GM11168 (cell line): Measurements from ENCODE around the gene CA11.
"Not testable (repeated sequence)": the region's sequence is repeated elsewhere in the genome, so short reads cannot be mapped to it uniquely, and the experiment has no call there.

ENCODE experiments used
- in situ Hi-C: fragments of 300-500 bp; cut with MboI; formaldehyde crosslinking; loops from one replicate; pipeline ENCODE4 v1.12.0; 2022; ENCODE audit warnings: low sequenced_read_pairs; ENCODE audit not compliant: unreplicated experiment

The CA11 gene

DNA sequence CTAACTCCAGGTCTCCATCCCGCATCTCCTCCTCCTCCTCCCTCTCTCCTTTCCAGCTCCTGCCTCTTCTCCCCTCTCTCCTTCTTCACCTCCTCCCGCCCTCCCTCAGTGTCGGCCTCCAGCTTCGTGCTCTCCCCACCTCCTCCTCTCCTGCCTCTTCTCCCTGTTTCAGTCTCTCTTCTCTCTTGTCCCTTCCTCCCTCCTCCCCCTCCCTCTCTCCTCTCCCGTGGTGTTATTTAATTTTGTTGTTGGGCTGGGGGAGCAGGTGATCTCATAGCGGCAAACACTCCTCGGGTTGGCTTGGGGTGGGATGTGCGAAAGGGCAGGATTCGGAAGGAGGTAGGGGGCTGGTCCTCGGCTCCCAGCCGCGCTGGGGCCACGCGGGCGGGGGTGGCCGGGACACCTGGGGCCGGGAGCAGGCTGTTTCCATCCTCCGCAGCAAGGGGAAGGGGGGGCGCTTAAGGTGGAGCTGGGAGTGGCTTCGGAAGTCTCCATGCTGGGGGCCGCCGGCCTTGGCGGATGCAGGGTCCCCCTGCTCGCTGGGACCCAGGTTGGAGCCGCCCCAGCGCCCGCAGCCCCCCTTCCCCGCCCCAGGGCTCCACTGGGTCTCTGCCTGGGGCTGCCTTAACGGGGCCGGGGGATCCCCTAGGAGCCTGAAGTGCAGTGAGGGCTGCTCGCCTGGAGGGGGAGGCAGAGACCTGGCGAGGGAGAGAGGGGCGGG is at the start of gene CA11:
TSS of gene CA11 (minus strand) at position 187 of the 721 bp plus-strand sequence. CDS start 555 bp downstream, outside the sequence.
- in situ Hi-C loops, result no loop called here

DNA sequence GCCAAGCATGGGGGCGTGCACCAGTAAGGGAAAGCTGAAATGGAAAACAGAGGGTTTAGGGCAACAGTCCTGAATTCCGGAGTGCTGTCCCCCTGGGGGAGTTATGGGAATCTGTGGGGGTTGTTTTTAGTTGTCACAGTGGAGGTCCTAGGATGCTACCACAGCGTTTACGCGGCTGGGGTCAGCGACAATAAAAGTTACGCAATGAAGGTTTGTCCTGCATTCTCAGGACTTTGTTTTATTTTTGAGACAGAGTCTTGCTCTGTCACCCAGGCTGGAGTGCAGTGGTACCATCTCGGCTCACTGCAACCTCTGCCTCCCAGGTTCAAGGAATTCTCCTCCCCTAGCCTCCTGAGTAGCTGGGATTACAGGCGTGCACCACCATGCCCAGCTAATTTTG is 47.6 kb upstream of the CA11 start:
- in situ Hi-C loops, result not testable (repeated sequence)

DNA sequence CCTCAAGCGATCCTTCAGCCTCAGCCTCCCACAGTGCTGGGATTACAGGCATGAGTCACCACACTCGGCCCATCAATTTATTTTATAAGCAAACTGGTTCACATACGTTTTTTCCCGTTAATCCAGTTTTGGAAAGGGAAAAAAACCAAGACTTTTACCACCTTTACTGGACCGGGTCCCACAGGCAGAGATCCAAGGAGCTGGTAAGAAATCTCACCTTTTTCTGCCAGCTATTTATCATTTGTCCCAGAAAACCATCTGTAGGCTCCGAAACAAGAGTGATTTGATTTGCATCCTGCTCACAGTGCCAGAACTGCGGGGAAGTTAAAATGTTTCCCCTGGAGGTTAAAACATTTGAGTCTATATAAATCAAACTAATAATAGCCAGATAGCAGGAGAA is 43.5 kb upstream of the CA11 start:
- in situ Hi-C loops, result no loop called here

DNA sequence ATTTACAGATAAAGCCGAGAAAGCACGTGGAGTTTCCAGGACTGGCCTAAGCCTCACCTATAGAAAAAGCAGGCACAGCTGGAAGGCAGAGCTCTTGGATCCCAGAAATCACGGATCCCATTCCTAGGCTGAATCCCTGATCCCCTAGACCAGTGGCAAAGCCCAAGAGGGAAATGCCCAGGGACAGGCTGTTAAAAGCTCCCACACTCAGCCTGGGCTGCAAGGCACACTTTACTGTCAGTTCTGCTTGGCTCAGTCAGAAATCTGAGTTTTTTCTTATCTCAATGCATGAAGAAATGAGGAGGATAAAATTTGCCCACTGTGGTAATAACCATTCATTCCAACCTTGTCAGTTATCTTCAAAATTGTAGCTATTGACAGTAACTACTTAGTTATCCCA is 41.8 kb upstream of the CA11 start:
- in situ Hi-C loops, result no loop called here

DNA sequence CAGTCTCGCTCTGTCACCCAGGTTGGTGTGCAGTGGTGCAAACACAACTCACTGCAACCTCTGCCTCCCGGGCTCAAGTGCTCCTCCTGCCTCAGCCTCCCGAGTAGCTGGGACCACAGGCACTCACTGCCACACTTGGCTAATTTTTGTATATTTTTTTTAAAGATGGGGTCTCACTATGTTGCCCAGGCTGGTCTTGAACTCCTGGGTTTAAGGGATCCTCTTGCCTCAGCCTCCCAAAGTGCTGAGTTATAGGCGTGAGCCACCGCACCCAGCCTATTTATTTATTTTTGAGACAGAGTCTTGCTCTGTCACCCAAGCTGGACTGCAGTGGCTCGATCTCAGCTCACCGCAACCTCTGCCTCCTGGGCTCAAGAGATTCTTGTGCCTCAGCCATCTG is 40.6 kb upstream of the CA11 start:
- in situ Hi-C loops, result not testable (repeated sequence)

DNA sequence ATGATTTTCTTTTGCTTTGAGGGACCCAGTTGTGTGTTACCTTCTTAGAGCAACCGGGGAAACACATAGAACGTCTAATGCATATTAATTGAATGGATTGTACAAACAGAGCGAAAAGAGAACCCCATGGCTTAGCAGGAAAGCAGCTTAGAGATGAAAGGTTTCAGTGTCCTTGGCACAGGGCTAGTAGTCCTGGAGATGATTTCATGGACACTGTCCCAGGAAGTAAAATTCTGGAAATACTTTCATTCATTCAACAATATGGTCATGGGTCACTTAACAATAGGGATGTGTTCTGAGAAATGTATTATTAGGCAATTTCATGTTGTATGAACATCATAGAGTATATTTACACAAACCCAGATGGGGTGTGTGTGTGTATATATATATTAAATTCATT is 40.1 kb upstream of the CA11 start:
- in situ Hi-C loops, result no loop called here

DNA sequence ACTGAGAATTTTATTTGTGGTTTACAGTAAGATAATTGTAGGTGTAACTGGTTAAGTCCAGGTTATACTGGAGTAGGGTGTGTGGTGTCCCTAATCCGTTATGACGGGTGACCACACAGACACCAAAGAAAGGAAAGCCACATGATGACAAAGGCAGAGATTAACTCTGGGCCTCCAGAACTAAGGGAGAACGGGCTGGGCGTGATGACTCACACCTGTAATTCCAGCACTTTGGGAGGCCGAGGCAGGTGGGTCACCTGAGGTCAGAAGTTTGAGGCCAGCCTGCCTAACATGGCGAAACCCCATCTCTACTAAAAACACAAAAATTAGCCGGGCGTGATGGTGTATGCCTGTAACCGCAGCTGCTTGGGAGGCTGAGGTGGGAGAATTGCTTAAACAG is 39.6 kb upstream of the CA11 start:
- in situ Hi-C loops, result no loop called here

DNA sequence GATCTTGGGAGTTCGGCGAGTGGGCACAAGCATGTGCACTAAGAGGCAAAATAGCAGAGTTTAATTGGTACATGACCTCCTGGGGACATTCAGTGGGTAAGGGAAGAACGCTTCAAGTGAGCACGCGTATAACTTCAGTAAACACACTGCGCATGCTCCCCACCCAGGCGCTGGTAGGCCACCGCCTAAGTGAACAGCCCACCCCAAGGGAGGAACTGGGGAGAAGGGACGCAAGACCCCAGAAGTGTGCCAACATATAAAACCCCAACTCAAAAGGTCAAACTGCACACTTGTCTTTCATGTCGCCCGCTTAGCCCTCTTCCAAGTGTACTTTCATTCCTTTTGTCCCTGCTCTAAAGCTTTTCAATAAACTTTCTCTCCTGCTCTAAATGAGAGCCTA is 37.4 kb upstream of the CA11 start:
- in situ Hi-C loops, result no loop called here

DNA sequence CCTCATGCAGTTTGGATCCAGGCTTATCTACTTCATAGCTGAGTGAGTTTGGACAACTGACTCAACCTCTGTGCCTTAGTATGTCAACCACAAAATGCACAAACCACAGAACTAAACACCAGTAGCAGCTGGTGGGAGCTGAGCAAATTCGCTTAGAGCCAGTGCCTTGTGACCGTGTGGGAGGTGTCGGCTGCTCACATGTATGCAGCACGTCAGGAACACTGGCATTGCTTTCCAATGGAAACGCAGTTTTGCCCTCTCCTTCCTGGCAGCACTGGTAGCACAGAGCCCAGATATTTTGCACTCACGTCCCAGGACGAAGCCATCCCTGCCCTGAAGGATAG is 35.1 kb upstream of the CA11 start:
- in situ Hi-C loops, result no loop called here

DNA sequence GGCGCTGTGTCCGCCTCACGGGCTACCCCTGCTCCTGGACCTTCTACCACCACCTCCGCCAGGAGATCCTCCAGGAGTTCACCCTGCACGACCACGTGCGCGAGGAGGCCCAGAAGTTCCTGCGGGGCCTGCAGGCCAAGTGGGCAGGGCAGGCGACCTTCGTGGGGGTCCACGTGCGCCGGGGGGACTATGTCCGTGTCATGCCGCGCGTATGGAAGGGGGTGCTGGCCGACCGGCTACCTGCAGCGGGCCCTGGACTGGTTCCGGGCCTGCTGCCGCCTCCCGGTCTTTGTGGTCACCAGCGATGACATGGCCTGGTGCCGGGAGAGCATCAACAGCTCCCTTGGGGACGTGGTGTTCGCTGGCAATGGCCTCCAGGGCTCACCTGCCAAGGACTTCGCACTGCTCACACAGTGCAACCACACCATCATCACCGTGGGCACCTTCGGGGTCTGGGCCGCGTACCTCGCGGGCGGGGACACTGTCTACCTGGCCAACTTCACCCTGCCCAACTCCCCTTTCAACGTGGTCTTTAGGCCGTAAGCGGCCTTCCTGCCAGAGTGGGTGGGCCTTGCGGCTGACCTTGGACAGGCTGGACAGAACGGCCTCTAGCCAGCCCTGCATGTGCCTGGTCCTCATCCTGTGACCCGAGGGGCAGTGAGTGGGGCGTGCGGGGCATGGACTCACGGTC is 34.6 kb upstream of the CA11 start:
- in situ Hi-C loops, result no loop called here

DNA sequence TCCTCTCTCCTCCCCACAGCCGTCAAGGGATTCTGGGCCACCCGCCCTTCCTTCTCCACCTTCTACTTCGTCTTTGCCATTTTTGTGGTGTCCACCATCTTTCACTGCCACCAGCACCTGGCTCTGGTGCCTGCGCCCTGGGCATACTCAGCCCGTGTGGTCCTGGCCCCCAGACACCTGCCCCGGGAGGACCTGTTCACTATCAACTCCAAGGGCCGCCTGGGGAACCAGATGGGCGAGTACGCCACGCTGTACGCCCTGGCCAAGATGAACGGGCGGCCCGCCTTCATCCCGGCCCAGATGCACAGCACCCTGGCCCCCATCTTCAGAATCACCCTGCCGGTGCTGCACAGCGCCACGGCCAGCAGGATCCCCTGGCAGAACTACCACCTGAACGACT is 34.0 kb upstream of the CA11 start:
- in situ Hi-C loops, result not testable (repeated sequence)

DNA sequence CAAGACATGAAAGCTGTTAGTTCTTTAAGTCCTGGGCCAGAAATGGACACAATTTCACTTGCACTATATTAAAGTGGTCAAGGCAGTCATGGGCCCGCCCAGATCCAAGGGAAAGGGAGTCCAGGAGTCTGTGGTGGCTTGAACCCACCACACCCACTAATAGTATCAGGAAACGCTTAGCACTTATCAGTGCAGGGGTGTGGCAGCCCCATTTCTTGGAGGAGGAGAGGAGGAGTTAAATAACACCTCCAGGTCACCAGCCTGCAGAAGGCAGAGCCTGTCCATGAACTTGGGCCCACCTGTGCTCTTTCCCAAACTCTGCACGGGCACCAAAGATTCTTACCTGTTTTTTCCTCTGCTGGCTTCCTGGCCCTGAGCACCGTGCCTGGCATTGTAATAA is 32.2 kb upstream of the CA11 start:
- in situ Hi-C loops, result no loop called here

DNA sequence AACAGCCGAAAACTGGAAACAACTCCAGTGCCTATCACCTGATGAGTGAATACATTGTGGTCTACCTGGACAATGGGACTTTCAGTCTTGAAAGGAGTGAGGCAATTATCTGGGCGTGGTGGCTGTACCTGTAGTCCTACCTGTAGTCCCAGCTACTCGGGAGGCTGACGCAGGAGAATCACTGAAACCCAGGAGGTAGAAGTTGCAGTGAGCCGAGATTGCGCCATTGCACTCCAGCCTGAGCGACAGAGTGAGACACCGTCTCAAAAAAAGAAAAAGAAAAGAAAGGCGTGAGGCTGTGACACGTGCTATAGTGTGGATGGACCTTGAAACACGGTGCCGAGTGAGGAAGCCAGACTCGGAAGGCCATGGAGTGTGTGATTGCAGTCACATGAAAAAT is 30.9 kb upstream of the CA11 start:
- in situ Hi-C loops, result no loop called here

DNA sequence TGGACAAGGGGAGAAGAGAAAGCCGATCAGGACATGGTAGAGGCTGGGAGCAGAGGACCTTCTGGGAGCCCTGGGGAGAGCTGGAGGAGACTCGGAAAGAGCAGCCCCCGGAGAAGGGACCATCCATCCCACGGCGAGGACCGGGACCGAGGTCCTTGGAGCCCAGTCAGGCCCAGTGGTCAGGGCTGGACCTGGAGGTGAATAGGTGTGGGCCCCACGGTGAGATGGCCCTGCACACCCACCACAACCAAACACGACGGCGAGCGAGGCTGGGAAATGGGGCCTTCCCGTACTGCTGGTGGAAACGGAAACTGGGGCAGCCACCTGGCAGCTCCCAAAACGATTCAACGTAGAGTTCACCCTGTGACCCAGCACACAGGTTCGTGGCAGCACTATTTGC is 30.5 kb upstream of the CA11 start:
- in situ Hi-C loops, result no loop called here

DNA sequence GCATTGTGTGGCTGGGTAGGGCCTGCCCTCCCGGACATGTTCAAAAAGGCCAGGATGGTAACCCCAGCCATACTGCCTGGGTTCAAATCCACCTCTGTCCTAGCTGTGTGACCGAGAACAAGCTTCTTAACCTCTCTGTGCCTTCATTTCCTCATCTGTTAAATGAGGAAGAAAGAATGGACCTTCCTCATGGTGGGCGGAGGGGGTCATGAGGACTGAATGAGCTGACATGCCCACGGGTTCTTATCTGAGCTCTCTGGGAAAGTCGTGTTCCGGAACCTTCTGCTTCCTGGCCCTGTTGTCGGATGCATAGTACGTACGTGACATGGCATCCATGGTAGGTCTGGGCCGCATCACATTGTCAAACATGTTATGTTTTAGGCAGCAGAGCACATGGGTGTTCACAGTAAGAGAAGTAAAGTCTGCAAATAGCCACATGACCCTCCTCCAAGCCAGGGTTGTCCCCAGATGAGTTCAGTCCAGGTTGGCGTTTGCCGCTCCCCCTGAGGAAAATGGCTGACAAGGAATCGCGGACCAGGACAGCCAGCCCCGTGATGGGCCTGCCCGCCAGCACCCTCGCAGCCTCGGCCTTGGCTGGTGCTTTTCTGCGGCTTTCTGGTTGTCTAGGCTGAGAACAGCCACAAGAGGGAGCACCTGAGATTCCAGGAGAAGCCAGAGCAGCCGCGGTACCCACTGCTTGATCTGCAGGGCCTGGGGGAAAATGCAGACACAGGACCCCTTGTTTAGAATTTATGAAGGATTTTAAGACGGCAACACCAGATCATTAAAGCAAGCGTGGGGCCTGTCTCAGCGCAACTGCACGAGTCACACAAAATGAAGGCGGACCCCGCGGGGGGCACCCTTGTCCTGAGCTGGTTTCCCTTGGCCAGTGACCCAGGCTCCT is 29.2 kb upstream of the CA11 start:
- in situ Hi-C loops, result no loop called here

DNA sequence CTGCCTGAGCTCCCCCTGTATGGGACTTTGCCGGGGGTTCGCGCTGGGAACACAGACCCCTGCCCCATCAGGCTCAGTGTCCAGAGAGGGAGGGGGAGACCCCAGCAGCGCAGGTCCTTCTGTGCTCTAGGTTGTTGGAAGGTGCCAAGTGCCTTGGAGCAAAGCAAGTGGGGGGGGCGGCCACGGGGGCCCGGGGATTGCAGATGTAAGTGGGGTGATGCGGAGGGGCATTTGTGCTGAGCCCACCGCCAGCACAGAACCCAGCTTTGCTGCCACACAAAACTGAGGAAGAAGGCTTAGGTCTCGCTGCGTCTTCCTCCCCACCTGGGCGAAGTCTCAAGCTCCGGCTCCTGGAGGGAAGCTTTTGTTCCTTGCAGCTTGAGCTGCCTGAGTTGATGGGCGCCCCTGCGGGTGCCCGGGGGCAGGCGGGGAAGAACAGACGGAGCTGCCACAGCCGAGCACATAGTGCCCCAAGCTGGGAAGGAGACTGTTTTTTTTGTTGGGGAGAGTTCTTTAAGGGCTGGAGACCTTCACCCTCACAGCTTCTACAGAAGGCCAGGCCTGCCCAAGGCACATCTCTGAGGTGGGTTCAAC is 28.3 kb upstream of the CA11 start:
- in situ Hi-C loops, result no loop called here

DNA sequence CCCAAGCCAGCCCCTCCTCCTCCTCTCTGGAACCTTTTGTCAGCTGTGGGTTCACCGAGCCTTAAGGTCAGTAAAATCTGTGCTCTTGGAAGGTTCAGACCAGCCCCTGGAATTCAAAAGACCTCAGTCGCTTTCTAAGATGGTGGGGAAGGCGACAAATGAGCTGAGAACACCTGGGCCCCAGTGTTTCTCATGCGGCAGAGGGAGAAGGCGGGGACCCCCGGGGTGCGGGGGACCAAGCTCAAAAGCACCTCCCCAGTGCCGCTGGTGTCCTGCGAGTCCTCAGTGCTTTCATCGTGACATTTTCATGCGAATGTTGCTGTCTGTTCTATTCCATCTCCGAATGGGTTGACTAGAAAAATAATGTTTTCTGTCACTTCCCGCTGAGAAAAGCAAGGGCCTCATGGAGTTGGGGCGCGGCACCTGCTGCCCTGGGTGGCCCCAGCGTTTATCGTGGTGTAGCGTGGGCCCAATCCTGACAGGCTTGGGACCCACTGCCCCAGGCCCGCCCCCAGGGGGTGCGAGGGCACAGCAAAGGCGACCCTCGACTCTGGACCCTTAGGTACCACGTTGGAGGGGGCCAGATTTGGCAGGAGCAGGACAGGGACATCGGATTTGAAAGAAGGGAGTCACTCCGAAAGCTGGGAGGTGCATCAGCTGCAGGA is 27.6 kb upstream of the CA11 start:
- in situ Hi-C loops, result no loop called here

DNA sequence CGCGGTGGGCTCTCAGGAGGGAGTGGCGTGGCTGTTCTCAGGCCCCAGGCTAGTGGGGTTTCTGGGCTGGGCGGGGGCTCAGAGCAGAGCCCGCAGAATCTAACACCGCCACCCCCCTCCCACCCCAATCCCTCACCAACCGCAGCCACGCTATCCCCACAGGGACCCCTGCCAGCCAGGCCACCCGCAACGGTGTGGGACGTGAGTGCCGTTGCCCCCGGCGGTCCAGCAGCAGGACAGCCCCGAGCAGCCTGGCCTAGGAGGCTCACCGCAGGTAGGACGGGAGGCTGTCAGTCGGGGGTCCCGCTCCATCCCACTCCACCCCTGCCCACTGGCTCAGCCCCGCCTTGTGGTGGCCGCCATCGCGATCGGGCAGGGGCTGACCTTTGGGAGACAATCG is 27.0 kb upstream of the CA11 start, which contains the start of gene NTN5:
TSS of gene NTN5 (minus strand) at position 24 of the 400 bp plus-strand sequence. CDS start 2,031 bp downstream, outside the sequence.
- in situ Hi-C loops, result no loop called here

DNA sequence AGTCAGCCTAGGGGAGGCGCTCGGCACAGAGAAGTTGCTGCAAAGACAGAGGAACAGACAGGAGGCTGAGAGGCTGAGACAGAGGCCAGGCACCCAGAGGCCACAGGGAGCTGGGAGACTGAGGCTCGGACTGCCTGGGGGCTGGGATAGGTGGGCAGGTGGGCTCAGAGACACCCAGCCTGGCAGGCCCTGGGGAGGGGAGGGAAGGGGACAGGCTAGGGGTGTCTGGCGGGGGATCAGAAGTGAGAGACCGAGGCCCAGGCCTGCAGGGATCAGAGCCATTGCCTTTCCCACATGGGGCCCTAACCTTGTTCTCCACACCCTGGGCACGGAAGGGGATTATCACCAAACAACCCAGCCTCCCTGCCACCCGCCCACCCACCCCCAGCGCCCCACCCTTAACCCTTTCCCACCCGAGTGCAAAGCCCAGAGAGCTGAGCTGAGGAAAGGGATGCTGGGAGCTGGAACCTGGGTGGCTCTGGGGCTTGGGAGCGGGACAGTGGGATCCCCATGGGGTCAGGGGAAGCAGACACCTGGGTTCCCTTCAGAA is 25.5 kb upstream of the CA11 start:
- in situ Hi-C loops, result no loop called here
